Tibial artery (tissue), 4 donors: ENCODE data around the gene TFG.

Source experiments
- DNase-seq, 2 donors: peaks; one replicate each; pipeline ENCODE4 v3.0.0-alpha.2; 2019
- H3K27ac ChIP-seq, 2 donors: fragments of 200-600 bp; sonication (generic) in 1 of 2; 1 replicate in 1 of 2; 2 replicates in 1 of 2; pipeline ENCODE4 v1.5.1; 2018 to 2019; ENCODE audit warnings: mild to moderate bottlenecking in 1 of 2
- H3K27me3 ChIP-seq, 2 donors: fragments of 200-600 bp; sonication (generic) in 1 of 2; one replicate each; pipeline versions ENCODE4 v1.5.1 to v1.6.0; 2016 to 2019
- H3K36me3 ChIP-seq, 3 donors: fragments of 200-600 bp; sonication (generic) in 2 of 3; one replicate each; pipeline ENCODE4 v1.5.1; 2016 to 2019; ENCODE audit warnings: mild to moderate bottlenecking in 2 of 3
- H3K4me1 ChIP-seq, 4 donors: fragments of 200-600 bp; sonication (generic) in 2 of 4; 1 replicate in 3 of 4; 2 replicates in 1 of 4; pipeline ENCODE4 v1.5.1; 2016 to 2019
- H3K4me3 ChIP-seq, 2 donors: fragments of 200-600 bp; sonication (generic) in 1 of 2; 1 replicate in 1 of 2; 2 replicates in 1 of 2; pipeline ENCODE4 v1.5.1; 2018 to 2019; ENCODE audit warnings: mild to moderate bottlenecking in 2 of 2
- H3K9me3 ChIP-seq, 3 donors: fragments of 200-600 bp; sonication (generic) in 1 of 3; one replicate each; pipeline ENCODE4 v1.5.1; 2016 to 2019
- CTCF ChIP-seq, 2 experiments: fragments of 200-600 bp in 1 of 2; fragments of 450-650 bp in 1 of 2; IDR thresholded peaks; one replicate each; pipeline ENCODE4 v1.5.1; 2017 to 2019; ENCODE audit warnings: antibody characterized with exemption in 2 of 2, mild to moderate bottlenecking in 1 of 2, moderate library complexity in 1 of 2
- intact Hi-C: fragments of 100-400 bp; cut with DNase I; formaldehyde crosslinking; loops from one replicate; pipeline ENCODE4 v1.15.0; 2023; ENCODE audit warnings: low total_unique reads

The TFG gene

DNA sequence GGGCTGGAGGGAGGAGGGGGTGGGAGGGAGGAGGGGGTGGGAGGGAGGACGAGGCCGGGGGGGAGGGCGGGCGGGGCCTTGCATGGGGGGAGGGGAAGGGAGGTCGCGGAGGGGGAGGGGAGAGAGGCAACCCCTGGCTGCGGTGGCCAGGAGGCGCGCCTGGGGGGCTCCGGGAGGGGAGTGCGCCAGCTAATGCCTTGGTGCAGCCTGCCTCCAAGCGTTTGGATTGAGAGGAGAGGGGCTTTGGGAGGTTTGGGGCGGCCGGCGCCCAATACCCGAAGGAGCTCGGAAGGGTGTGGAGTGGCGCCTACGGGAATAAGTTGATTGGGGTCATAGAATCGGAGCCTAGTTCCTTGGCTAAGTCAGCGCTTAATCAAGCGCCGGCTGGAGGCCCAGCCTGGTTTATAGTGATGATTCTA lies 557 bp downstream of the TFG start:
- no peak for TF ChIP-seq CTCF (IDR thresholded peaks at IDR 0.05)
- peaks cover 0 to 3% of the 10 kb centered on the region in 2 donors for H3K27me3 ChIP-seq
- H3K36me3 ChIP-seq: peaks cover 0 to 10% (median 10%) of the 10 kb centered on the region in 3 donors
- H3K4me3 ChIP-seq: peak overlapping the region; percentile 74 to 81
- intact Hi-C loops: no loop called here
- peak overlapping the region; percentile 96 for H3K27ac ChIP-seq
- no peaks in the 10 kb centered on the region for H3K9me3 ChIP-seq
- DNase-seq: peak in 1 of 2 donors; percentile 70
- peaks cover 0 to 42% (median 22%) of the 10 kb centered on the region in 4 donors for H3K4me1 ChIP-seq

GRCh38 chr3:100710261-100710968 lies 1.1 kb downstream of the TFG start:
- intact Hi-C loops: no loop called here
- Histone ChIP-seq H3K4me3 (peak overlapping the region; percentile 74 to 81), H3K9me3 (no peaks in the 10 kb centered on the region), H3K27ac (peak overlapping the region; percentile 96), H3K4me1 (peaks cover 0 to 47% (median 22%) of the 10 kb centered on the region in 4 donors), H3K36me3 (peaks cover 0 to 13% (median 10%) of the 10 kb centered on the region in 3 donors), H3K27me3 (peaks cover 0 to 3% of the 10 kb centered on the region in 2 donors)
- peak in 1 of 2 donors; percentile 60 for DNase-seq
- peak in 1 of 2 experiments; percentile 17 for TF ChIP-seq CTCF (IDR thresholded peaks at IDR 0.05)

- Histone ChIP-seq H3K4me1 (peaks cover 0 to 60% (median 28%) of the 10 kb centered on the region in 4 donors), H3K4me3 (no peak overlapping the region), H3K36me3 (peaks cover 1 to 25% (median 10%) of the 10 kb centered on the region in 3 donors), H3K27ac (no peak overlapping the region), H3K9me3 (no peaks in the 10 kb centered on the region), H3K27me3 (no peaks in the 10 kb centered on the region)
- no peak for TF ChIP-seq CTCF (IDR thresholded peaks at IDR 0.05)
- intact Hi-C loops: no loop called here
- no peak for DNase-seq
Measured at GRCh38 chr3:100715176-100715575, 5.9 kb downstream of the TFG start.

- Histone ChIP-seq H3K36me3 (peaks cover 17 to 41% (median 24%) of the 10 kb centered on the region in 3 donors), H3K4me3 (no peak overlapping the region), H3K27ac (no peak overlapping the region), H3K27me3 (no peaks in the 10 kb centered on the region), H3K4me1 (peaks cover 0 to 42% (median 13%) of the 10 kb centered on the region in 4 donors), H3K9me3 (no peaks in the 10 kb centered on the region)
- no peak for TF ChIP-seq CTCF (IDR thresholded peaks at IDR 0.05)
- DNase-seq: no peak
- intact Hi-C loops: no loop called here
Measured at GRCh38 chr3:100717063-100717462, 7.8 kb downstream of the TFG start.

DNA sequence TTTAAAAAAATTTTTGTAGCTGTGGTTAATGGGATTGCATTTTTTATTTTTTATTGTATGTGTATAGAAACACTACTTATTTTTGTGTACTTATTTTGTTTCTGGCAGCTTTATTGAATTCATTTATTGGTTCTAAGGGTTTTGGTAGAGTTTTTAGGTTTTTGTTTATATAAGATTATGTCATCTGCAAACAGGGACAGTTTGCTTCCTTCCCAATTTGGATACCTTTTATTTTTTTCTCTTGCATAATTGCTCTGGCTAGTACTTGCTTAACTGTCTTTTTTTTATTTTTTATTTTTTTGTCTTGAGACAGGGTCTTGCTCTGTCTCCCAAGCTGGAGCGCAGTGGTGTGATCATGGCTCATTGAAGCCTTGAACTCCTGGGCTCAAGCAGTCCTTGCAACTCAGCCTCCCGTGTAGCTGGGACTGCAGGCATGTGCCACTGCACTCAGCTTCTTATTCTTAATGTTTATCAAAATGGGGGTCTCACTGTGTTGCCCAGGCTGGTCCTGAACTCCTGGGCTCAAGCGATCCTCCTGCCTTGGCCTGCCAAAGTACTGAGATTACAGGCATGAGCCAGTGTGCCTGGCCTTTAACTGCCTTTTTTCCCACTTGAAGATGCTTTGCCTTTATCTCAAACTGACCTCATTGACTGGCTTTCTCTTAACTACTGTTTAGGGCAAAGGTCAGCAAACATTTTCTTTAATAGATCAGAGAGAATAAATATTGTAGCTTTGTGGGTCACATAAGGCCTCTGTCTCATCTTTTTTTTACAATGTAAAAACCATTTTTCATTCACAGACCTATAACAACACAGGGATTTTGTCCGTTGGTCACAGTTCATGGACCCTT lies 8.6 kb downstream of the TFG start:
- H3K27ac ChIP-seq: no peak overlapping the region
- no peak for TF ChIP-seq CTCF (IDR thresholded peaks at IDR 0.05)
- intact Hi-C loops: no loop called here
- H3K27me3 ChIP-seq: no peaks in the 10 kb centered on the region
- peaks cover 0 to 34% (median 9%) of the 10 kb centered on the region in 4 donors for H3K4me1 ChIP-seq
- DNase-seq: no peak
- H3K9me3 ChIP-seq: no peaks in the 10 kb centered on the region
- no peak overlapping the region for H3K4me3 ChIP-seq
- peaks cover 19 to 45% (median 30%) of the 10 kb centered on the region in 3 donors for H3K36me3 ChIP-seq
